IMR-90 (cell line): Measurements from ENCODE around the gene RASIP1. TPM values are rescaled to one million over a fixed set of nuclear protein-coding genes. Genes with fewer than 3 reads are reported as not detected.

Source experiments
- ATAC-seq: fragments of 200-7000 bp; cut with Tn5 transposase; 2 replicates; pipeline ENCODE4 v1.9.1; 2020; ENCODE audit warnings: low read depth, mild to moderate bottlenecking, moderate library complexity
- BruUV-seq: library from RNA; stranded (reverse); fragments of 400-500 nt; replicated peaks from 2 replicates; lab custom pipeline; 2021; lab: Mats Ljungman, UMichigan
- CTCF ChIA-PET: fragments of 300-600 bp; formaldehyde crosslinking; extraction: SDS; loops from one replicate; lab custom pipeline; 2021; ENCODE audit warnings: antibody characterized with exemption; lab: Yijun Ruan, JAX
- POLR2A ChIA-PET: fragments of 300-600 bp; sonication (Branson Sonifier 250); formaldehyde crosslinking; loops from one replicate; lab custom pipeline; 2022; ENCODE audit warnings: antibody characterized with exemption; ENCODE audit not compliant: unreplicated experiment; lab: Charles Lee
- DNase-seq: peaks from one replicate; pipeline ENCODE4 v3.0.0; 2013
- H2AFZ ChIP-seq: replicated peaks from 2 replicates; pipeline ENCODE3; 2013; ENCODE audit warnings: low read length, mild to moderate bottlenecking; ENCODE audit not compliant: poor library complexity
- H2AK5ac ChIP-seq: 2 replicates; pipeline ENCODE4 v1.6.1; 2013; ENCODE audit warnings: low read depth, low read length, inconsistent platforms
- H2AK9ac ChIP-seq: replicated peaks from 2 replicates; pipeline ENCODE3; 2013; ENCODE audit warnings: mild to moderate bottlenecking, low read depth, low read length, moderate library complexity; ENCODE audit not compliant: poor library complexity
- H2BK120ac ChIP-seq: 2 replicates; pipeline ENCODE4 v1.6.1; 2013; ENCODE audit warnings: low read depth, low read length, inconsistent platforms
- H2BK15ac ChIP-seq: 3 replicates; pipeline ENCODE4 v1.6.1; 2013; ENCODE audit warnings: low read depth, low read length, inconsistent platforms
- H2BK20ac ChIP-seq: 2 replicates; pipeline ENCODE4 v1.6.1; 2013; ENCODE audit warnings: low read depth, mild to moderate bottlenecking, inconsistent platforms, low read length, moderate library complexity
- H2BK5ac ChIP-seq: 2 replicates; pipeline ENCODE4 v1.6.1; 2013; ENCODE audit warnings: mild to moderate bottlenecking, low read depth, low read length, inconsistent platforms; ENCODE audit not compliant: poor library complexity, severe bottlenecking
- H3K14ac ChIP-seq: replicated peaks from 2 replicates; pipeline ENCODE4 v1.6.1; 2013; ENCODE audit warnings: low read depth, low read length, inconsistent platforms
- H3K18ac ChIP-seq: 2 replicates; pipeline ENCODE4 v1.6.1; 2013; ENCODE audit warnings: low read depth, low read length, control low read depth
- H3K23ac ChIP-seq: 2 replicates; pipeline ENCODE4 v1.6.1; 2013; ENCODE audit warnings: low read depth, low read length, inconsistent platforms
- H3K27ac ChIP-seq: 2 replicates; pipeline ENCODE4 v1.5.1; 2013; ENCODE audit warnings: mild to moderate bottlenecking, control low read depth, low read length; ENCODE audit not compliant: insufficient read depth
- H3K27me3 ChIP-seq: 2 replicates; pipeline ENCODE4 v1.6.1; 2013; ENCODE audit warnings: low read length; ENCODE audit not compliant: control insufficient read depth, insufficient read depth
- H3K36me3 ChIP-seq: 2 replicates; pipeline ENCODE4 v1.6.1; 2013; ENCODE audit warnings: low read length, mixed read lengths; ENCODE audit not compliant: control insufficient read depth, insufficient read depth
- H3K4ac ChIP-seq: 2 replicates; pipeline ENCODE4 v1.6.1; 2013; ENCODE audit warnings: low read depth, low read length, inconsistent platforms
- H3K4me1 ChIP-seq: 2 replicates; pipeline ENCODE4 v1.6.1; 2013; ENCODE audit warnings: low read length, mixed read lengths; ENCODE audit not compliant: control insufficient read depth, insufficient read depth
- H3K4me2 ChIP-seq: 2 replicates; pipeline ENCODE4 v1.6.1; 2013; ENCODE audit warnings: low read depth, mild to moderate bottlenecking, control low read depth, low read length, moderate library complexity
- H3K4me3 ChIP-seq: 2 replicates; pipeline ENCODE4 v1.5.1; 2013; ENCODE audit warnings: low read depth, mild to moderate bottlenecking, control low read depth, low read length, moderate library complexity; ENCODE audit not compliant: insufficient read depth
- H3K56ac ChIP-seq: 2 replicates; pipeline ENCODE4 v1.6.1; 2013; ENCODE audit warnings: low read length, inconsistent platforms; ENCODE audit not compliant: insufficient read depth; ENCODE audit errors: extremely low read depth
- H3K79me1 ChIP-seq, 2 experiments: 2 replicates each; pipeline ENCODE4 v1.6.1; 2013; ENCODE audit warnings: low read length in 2 of 2, inconsistent platforms in 1 of 2, low read depth in 1 of 2
- H3K9ac ChIP-seq: 2 replicates; pipeline ENCODE4 v1.6.1; 2013; ENCODE audit warnings: low read depth, low read length, control low read depth
- H3K9me1 ChIP-seq: 2 replicates; pipeline ENCODE4 v1.6.1; 2013; ENCODE audit warnings: low read length, inconsistent platforms; ENCODE audit not compliant: insufficient read depth
- H3K9me3 ChIP-seq: 2 replicates; pipeline ENCODE4 v1.6.1; 2013; ENCODE audit warnings: low read length; ENCODE audit not compliant: control insufficient read depth, insufficient read depth
- H4K20me1 ChIP-seq: 2 replicates; pipeline ENCODE4 v1.6.1; 2013; ENCODE audit warnings: low read length, inconsistent platforms; ENCODE audit not compliant: insufficient read depth
- H4K5ac ChIP-seq: 2 replicates; pipeline ENCODE4 v1.6.1; 2013; ENCODE audit warnings: mild to moderate bottlenecking, low read depth, low read length, control low read depth
- H4K8ac ChIP-seq, 2 experiments: 2 replicates each; pipeline ENCODE4 v1.6.1; 2013; ENCODE audit warnings: low read depth in 2 of 2, low read length in 2 of 2, control low read depth in 1 of 2, inconsistent platforms in 1 of 2
- H4K91ac ChIP-seq: 2 replicates; pipeline ENCODE4 v1.6.1; 2013; ENCODE audit warnings: low read depth, low read length, inconsistent platforms; ENCODE audit not compliant: insufficient read depth
- BHLHE40 ChIP-seq: fragments of 150-350 bp; IDR thresholded peaks from 2 replicates; pipeline ENCODE4 v1.6.1; 2016; ENCODE audit warnings: mild to moderate bottlenecking, low read depth, low read length
- CEBPB ChIP-seq: IDR thresholded peaks from 2 replicates; pipeline ENCODE4 v1.6.1; 2012; ENCODE audit warnings: low read depth, low read length, improper control_type of control experiment
- CHD1 ChIP-seq: IDR thresholded peaks from 2 replicates; pipeline ENCODE4 v1.6.1; 2012; ENCODE audit warnings: low read depth, low read length, improper control_type of control experiment
- FOS ChIP-seq: fragments of 150-350 bp; IDR thresholded peaks from 2 replicates; pipeline ENCODE4 v1.6.1; 2016; ENCODE audit warnings: low read depth, low read length
- MAFK ChIP-seq: IDR thresholded peaks from 2 replicates; pipeline ENCODE4 v1.6.1; 2012; ENCODE audit warnings: low read depth, low read length, improper control_type of control experiment
- MAZ ChIP-seq: IDR thresholded peaks from 2 replicates; pipeline ENCODE4 v1.6.1; 2012; ENCODE audit warnings: low read depth, mild to moderate bottlenecking, low read length, improper control_type of control experiment, moderate library complexity, borderline replicate concordance
- MXI1 ChIP-seq: IDR thresholded peaks from 2 replicates; pipeline ENCODE4 v1.6.1; 2012; ENCODE audit warnings: low read depth, mild to moderate bottlenecking, low read length, moderate library complexity, borderline replicate concordance
- NFE2L2 ChIP-seq: fragments of 150-350 bp; IDR thresholded peaks from 2 replicates; pipeline ENCODE4 v1.6.1; 2016; ENCODE audit warnings: low read depth, mild to moderate bottlenecking, low read length
- POLR2A ChIP-seq: IDR thresholded peaks from 2 replicates; pipeline ENCODE4 v1.6.1; 2012; ENCODE audit warnings: mild to moderate bottlenecking, low read depth, low read length
- RCOR1 ChIP-seq: IDR thresholded peaks from 2 replicates; pipeline ENCODE4 v1.6.1; 2012; ENCODE audit warnings: mild to moderate bottlenecking, low read length, improper control_type of control experiment; ENCODE audit not compliant: insufficient replicate concordance
- RFX5 ChIP-seq: IDR thresholded peaks from 2 replicates; pipeline ENCODE4 v1.8.0; 2012; ENCODE audit warnings: low read depth, mild to moderate bottlenecking, low read length, moderate library complexity
- SMC3 ChIP-seq: fragments of 150-350 bp; IDR thresholded peaks from 2 replicates; pipeline ENCODE4 v1.6.1; 2016; ENCODE audit warnings: low read depth, mild to moderate bottlenecking, antibody characterized with exemption, low read length, moderate library complexity
- WGBS, 2 experiments: methylation state at CpG; one replicate each; pipeline versions ENCODE4 v1.1.5 to v1.1.7; 2013; ENCODE audit warnings: missing lambda C conversion rate in 2 of 2; ENCODE audit not compliant: insufficient read length in 1 of 2; ENCODE audit errors: extremely low coverage in 2 of 2; 5-methylcytosine and 5-hydroxymethylcytosine counted together
- dilution Hi-C: fragments of 300-500 bp; cut with HindIII; formaldehyde crosslinking; loops from one replicate; pipeline ENCODE4 v1.14.3; 2018; ENCODE audit warnings: low sequenced_read_pairs; ENCODE audit not compliant: unreplicated experiment
- in situ Hi-C: fragments of 300-500 bp; cut with MboI; formaldehyde crosslinking; loops from 3 replicates; pipeline ENCODE4 v1.14.3; 2019; ENCODE audit warnings: low sequenced_read_pairs, inconsistent platforms, mixed read lengths
- intact Hi-C: fragments of 100-400 bp; cut with micrococcal nuclease; formaldehyde crosslinking; loops from 2 replicates; pipeline ENCODE4 v1.10.0; 2022
- polyA plus RNA-seq, 3 experiments: library from polyadenylated mRNA; depleted of rRNA; stranded (reverse); fragments of >200 nt; gene quantifications; 2 replicates each; pipeline ENCODE4 v1.2.3, GENCODE V29; 2012; ENCODE audit warnings: low replicate concordance in 1 of 3
- total RNA-seq: library from RNA; depleted of rRNA; stranded (reverse); fragments of >200 nt; gene quantifications from 2 replicates; pipeline ENCODE4 v1.2.3, GENCODE V29; 2012
- TF ChIP-seq, protein P1 (sequence below): conservative IDR thresholded peaks from 2 replicates; pipeline ENCODE4 v1.5.1; 2012; ENCODE audit warnings: mild to moderate bottlenecking, low read depth, low read length, improper control_type of control experiment
- TF ChIP-seq, protein P2 (sequence below): fragments of 150-350 bp; IDR thresholded peaks from 2 replicates; pipeline ENCODE4 v1.6.1; 2016; ENCODE audit warnings: low read depth, mild to moderate bottlenecking, low read length, moderate library complexity, borderline replicate concordance
- TF ChIP-seq, protein P3 (sequence below): fragments of 150-350 bp; IDR thresholded peaks from 2 replicates; pipeline ENCODE4 v1.6.1; 2017; ENCODE audit warnings: mild to moderate bottlenecking, antibody characterized with exemption, low read length, low read depth

The RASIP1 gene
- total and polyA plus RNA-seq, 2 of the 4 experiments (the other 2 are of a cell fraction) = 0.18 to 0.51 TPM

DNA sequence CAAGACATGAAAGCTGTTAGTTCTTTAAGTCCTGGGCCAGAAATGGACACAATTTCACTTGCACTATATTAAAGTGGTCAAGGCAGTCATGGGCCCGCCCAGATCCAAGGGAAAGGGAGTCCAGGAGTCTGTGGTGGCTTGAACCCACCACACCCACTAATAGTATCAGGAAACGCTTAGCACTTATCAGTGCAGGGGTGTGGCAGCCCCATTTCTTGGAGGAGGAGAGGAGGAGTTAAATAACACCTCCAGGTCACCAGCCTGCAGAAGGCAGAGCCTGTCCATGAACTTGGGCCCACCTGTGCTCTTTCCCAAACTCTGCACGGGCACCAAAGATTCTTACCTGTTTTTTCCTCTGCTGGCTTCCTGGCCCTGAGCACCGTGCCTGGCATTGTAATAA, 62.2 kb downstream of the RASIP1 start:
- H3K4me1 ChIP-seq = peaks cover 3% of the 10 kb centered on the region; the same call in 1 of the 2 replicates
- intact Hi-C loops = loop anchor here (5.0 kb wide), 1 partner anchor 104 kb away; no protein-coding TSS in a partner anchor

More for the DNA sequence above, 62.2 kb downstream of the RASIP1 start:
- TF ChIP-seq BHLHE40 = no peak
- TF ChIP-seq, protein P1, sequence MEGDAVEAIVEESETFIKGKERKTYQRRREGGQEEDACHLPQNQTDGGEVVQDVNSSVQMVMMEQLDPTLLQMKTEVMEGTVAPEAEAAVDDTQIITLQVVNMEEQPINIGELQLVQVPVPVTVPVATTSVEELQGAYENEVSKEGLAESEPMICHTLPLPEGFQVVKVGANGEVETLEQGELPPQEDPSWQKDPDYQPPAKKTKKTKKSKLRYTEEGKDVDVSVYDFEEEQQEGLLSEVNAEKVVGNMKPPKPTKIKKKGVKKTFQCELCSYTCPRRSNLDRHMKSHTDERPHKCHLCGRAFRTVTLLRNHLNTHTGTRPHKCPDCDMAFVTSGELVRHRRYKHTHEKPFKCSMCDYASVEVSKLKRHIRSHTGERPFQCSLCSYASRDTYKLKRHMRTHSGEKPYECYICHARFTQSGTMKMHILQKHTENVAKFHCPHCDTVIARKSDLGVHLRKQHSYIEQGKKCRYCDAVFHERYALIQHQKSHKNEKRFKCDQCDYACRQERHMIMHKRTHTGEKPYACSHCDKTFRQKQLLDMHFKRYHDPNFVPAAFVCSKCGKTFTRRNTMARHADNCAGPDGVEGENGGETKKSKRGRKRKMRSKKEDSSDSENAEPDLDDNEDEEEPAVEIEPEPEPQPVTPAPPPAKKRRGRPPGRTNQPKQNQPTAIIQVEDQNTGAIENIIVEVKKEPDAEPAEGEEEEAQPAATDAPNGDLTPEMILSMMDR = no peak
- TF ChIP-seq CEBPB = no peak
- TF ChIP-seq MAZ = no peak
- TF ChIP-seq NFE2L2 = no peak
- no peak for TF ChIP-seq FOS
- TF ChIP-seq, protein P2, sequence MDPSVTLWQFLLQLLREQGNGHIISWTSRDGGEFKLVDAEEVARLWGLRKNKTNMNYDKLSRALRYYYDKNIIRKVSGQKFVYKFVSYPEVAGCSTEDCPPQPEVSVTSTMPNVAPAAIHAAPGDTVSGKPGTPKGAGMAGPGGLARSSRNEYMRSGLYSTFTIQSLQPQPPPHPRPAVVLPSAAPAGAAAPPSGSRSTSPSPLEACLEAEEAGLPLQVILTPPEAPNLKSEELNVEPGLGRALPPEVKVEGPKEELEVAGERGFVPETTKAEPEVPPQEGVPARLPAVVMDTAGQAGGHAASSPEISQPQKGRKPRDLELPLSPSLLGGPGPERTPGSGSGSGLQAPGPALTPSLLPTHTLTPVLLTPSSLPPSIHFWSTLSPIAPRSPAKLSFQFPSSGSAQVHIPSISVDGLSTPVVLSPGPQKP = no peak
- TF ChIP-seq, protein P3, sequence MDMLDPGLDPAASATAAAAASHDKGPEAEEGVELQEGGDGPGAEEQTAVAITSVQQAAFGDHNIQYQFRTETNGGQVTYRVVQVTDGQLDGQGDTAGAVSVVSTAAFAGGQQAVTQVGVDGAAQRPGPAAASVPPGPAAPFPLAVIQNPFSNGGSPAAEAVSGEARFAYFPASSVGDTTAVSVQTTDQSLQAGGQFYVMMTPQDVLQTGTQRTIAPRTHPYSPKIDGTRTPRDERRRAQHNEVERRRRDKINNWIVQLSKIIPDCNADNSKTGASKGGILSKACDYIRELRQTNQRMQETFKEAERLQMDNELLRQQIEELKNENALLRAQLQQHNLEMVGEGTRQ = no peak
- no peak for TF ChIP-seq MXI1
- TF ChIP-seq MAFK = no peak
- TF ChIP-seq SMC3 = no peak
- TF ChIP-seq POLR2A = no peak
- TF ChIP-seq CHD1 = no peak
- no peak for TF ChIP-seq RCOR1
- no peak for TF ChIP-seq RFX5
- Histone ChIP-seq H3K56ac (no peak overlapping the region), H2AK9ac (no peak overlapping the region), H3K9me1 (peaks cover 7% of the 10 kb centered on the region), H3K18ac (no peak overlapping the region), H3K9me3 (no peaks in the 10 kb centered on the region), H3K36me3 (no peaks in the 10 kb centered on the region), H2BK20ac (no peak overlapping the region), H3K79me1 (no peaks in the 10 kb centered on the region), H4K8ac (no peak overlapping the region), H4K5ac (no peak overlapping the region), H3K14ac (no peak overlapping the region), H3K4me2 (no peak overlapping the region), H4K91ac (no peak overlapping the region), H3K4me3 (no peak overlapping the region), H2AK5ac (no peak overlapping the region), H2BK120ac (no peak overlapping the region), H2BK5ac (no peak overlapping the region), H2AFZ (peak overlapping the region; percentile 14), H3K27ac (no peak overlapping the region), H3K23ac (no peak overlapping the region), H2BK15ac (no peak overlapping the region), H3K9ac (no peak overlapping the region), H4K20me1 (peaks cover 6% of the 10 kb centered on the region; the same call in 1 of the 2 replicates), H3K27me3 (peaks cover 7% of the 10 kb centered on the region; the same call in 1 of the 2 replicates), H3K4ac (no peak overlapping the region)
- dilution Hi-C loops (no loop called here), in situ Hi-C loops (no loop called here)
- ATAC-seq (no peak), DNase-seq (no peak)
- BruUV-seq = no TSS peak
- no CpG with 5 or more reads among the region's 4 CpGs for WGBS, 2 experiments
- ChIA-PET POLR2A (no interaction called here), CTCF (no interaction called here)
